ENCODE data around the gene TMEM174. TPM values are rescaled to one million over a fixed set of nuclear protein-coding genes. Genes with fewer than 3 reads are reported as not detected.

The TMEM174 gene
- total RNA-seq, 1 donor from 2014 or later: not detected

GRCh38 chr5:73196201-73196600, 23.2 kb downstream of the TMEM174 start:
- H3K9me3 ChIP-seq (replicated peaks): no peaks in the 10 kb centered on the region
- H3K27me3 ChIP-seq (ENCODE audit: low read depth): peaks cover 74% of the 10 kb centered on the region
- no peaks in the 10 kb centered on the region for H3K4me1 ChIP-seq
- DNase-seq: no peak
- H3K27ac ChIP-seq (replicated peaks): no peak overlapping the region
- no peak for TF ChIP-seq CTCF (IDR thresholded peaks at IDR 0.05; ENCODE audit: borderline replicate concordance)
- intact Hi-C loops (cut with micrococcal nuclease): no loop called here
- no peaks in the 10 kb centered on the region for H3K36me3 ChIP-seq
- no peak overlapping the region for H3K4me3 ChIP-seq

GRCh38 chr5:73197637-73198257, 24.8 kb downstream of the TMEM174 start:
- H3K4me1 ChIP-seq: peaks cover 8% of the 10 kb centered on the region
- intact Hi-C loops (cut with micrococcal nuclease): no loop called here
- H3K36me3 ChIP-seq: no peaks in the 10 kb centered on the region
- H3K9me3 ChIP-seq (replicated peaks): no peaks in the 10 kb centered on the region
- no peak overlapping the region for H3K27ac ChIP-seq (replicated peaks)
- H3K4me3 ChIP-seq: no peak overlapping the region
- no peak for DNase-seq
- peaks cover 71% of the 10 kb centered on the region for H3K27me3 ChIP-seq (ENCODE audit: low read depth)
- no peak for TF ChIP-seq CTCF (IDR thresholded peaks at IDR 0.05; ENCODE audit: borderline replicate concordance)

GRCh38 chr5:73198833-73199592, 26.0 kb downstream of the TMEM174 start:
- intact Hi-C loops (cut with micrococcal nuclease): no loop called here
- Histone ChIP-seq H3K27ac (replicated peaks) (no peak overlapping the region), H3K27me3 (ENCODE audit: low read depth) (peaks cover 71% of the 10 kb centered on the region)

GRCh38 chr5:73199671-73200070, 26.7 kb downstream of the TMEM174 start:
- Histone ChIP-seq H3K27ac (replicated peaks) (no peak overlapping the region), H3K9me3 (replicated peaks) (no peaks in the 10 kb centered on the region), H3K27me3 (ENCODE audit: low read depth) (peaks cover 71% of the 10 kb centered on the region), H3K4me3 (no peak overlapping the region), H3K36me3 (no peaks in the 10 kb centered on the region), H3K4me1 (peaks cover 8% of the 10 kb centered on the region)
- intact Hi-C loops (cut with micrococcal nuclease): no loop called here
- TF ChIP-seq CTCF (IDR thresholded peaks at IDR 0.05; ENCODE audit: borderline replicate concordance): no peak
- no peak for DNase-seq

More at GRCh38 chr5:73198833-73199592, 26.0 kb downstream of the TMEM174 start:
- Histone ChIP-seq H3K9me3 (replicated peaks) (no peaks in the 10 kb centered on the region), H3K4me3 (no peak overlapping the region), H3K36me3 (no peaks in the 10 kb centered on the region), H3K4me1 (peaks cover 8% of the 10 kb centered on the region)
- no peak for TF ChIP-seq CTCF (IDR thresholded peaks at IDR 0.05; ENCODE audit: borderline replicate concordance)
- DNase-seq: no peak

GRCh38 chr5:73201547-73202513, 28.8 kb downstream of the TMEM174 start:
- H3K36me3 ChIP-seq: no peaks in the 10 kb centered on the region
- peak; percentile 56 for DNase-seq
- no peak overlapping the region for H3K4me3 ChIP-seq
- H3K4me1 ChIP-seq: peaks cover 8% of the 10 kb centered on the region
- intact Hi-C loops (cut with micrococcal nuclease): no loop called here
- peaks cover 71% of the 10 kb centered on the region for H3K27me3 ChIP-seq (ENCODE audit: low read depth)
- H3K9me3 ChIP-seq (replicated peaks): no peaks in the 10 kb centered on the region
- no peak overlapping the region for H3K27ac ChIP-seq (replicated peaks)
- TF ChIP-seq CTCF (IDR thresholded peaks at IDR 0.05; ENCODE audit: borderline replicate concordance): peak; percentile 78
